Measurements from ENCODE around the gene SERP2. TPM values are rescaled to one million over a fixed set of nuclear protein-coding genes. Genes with fewer than 3 reads are reported as not detected.
A peak's percentile ranks its signal among the peaks of the same experiment; 100 is the strongest.

Gene SERP2
- total RNA-seq, 4 donors from 2014 or later, result 0.27 to 1.8 TPM; not detected in 2

- peak in 1 of 2 donors; percentile 64 for DNase-seq (ENCODE audit: low spot score in 2 of 2)
- TF ChIP-seq POLR2A (IDR thresholded peaks at IDR 0.05), result no peak
- no peak for TF ChIP-seq CTCF (IDR thresholded peaks at IDR 0.05)
- intact Hi-C loops (cut with DNase I; ENCODE audit: low total_unique reads), result no loop called here
- no peak overlapping the region for H3K4me3 ChIP-seq (ENCODE audit: low read depth, poor library complexity, severe bottlenecking)
- 92% methylated on average over 2 of the region's 2 CpGs for WGBS, 2 donors
Measured at GRCh38 chr13:44421853-44422525, 48.4 kb downstream of the SERP2 start.

GRCh38 chr13:44422755-44423643 is 49.4 kb downstream of the SERP2 start:
- no peak for TF ChIP-seq CTCF (IDR thresholded peaks at IDR 0.05)
- TF ChIP-seq POLR2A (IDR thresholded peaks at IDR 0.05), result no peak
- 66 to 69% methylated on average over 15 of the region's 15 CpGs for WGBS, 2 donors
- peak; percentile 10 to 84 for DNase-seq (ENCODE audit: low spot score in 2 of 2)
- H3K4me3 ChIP-seq (ENCODE audit: low read depth, poor library complexity, severe bottlenecking), result no peak overlapping the region
- intact Hi-C loops (cut with DNase I; ENCODE audit: low total_unique reads), result no loop called here

- peak in 1 of 2 donors; percentile 39 for DNase-seq (ENCODE audit: low spot score in 2 of 2)
- H3K4me3 ChIP-seq (ENCODE audit: low read depth, poor library complexity, severe bottlenecking), result no peak overlapping the region
- 97 to 99% methylated on average over 5 of the region's 5 CpGs for WGBS, 2 donors
- TF ChIP-seq POLR2A (IDR thresholded peaks at IDR 0.05) (no peak), CTCF (IDR thresholded peaks at IDR 0.05) (no peak)
- intact Hi-C loops (cut with DNase I; ENCODE audit: low total_unique reads), result no loop called here
Measured at GRCh38 chr13:44423824-44424223, 50.2 kb downstream of the SERP2 start.

GRCh38 chr13:44425041-44425814 is 51.6 kb downstream of the SERP2 start:
- no peak overlapping the region for H3K4me3 ChIP-seq (ENCODE audit: low read depth, poor library complexity, severe bottlenecking)
- peak; percentile 12 to 31 for DNase-seq (ENCODE audit: low spot score in 2 of 2)
- TF ChIP-seq CTCF (IDR thresholded peaks at IDR 0.05) (no peak), POLR2A (IDR thresholded peaks at IDR 0.05) (no peak)
- 60 to 73% methylated on average over 9 of the region's 9 CpGs for WGBS, 2 donors
- intact Hi-C loops (cut with DNase I; ENCODE audit: low total_unique reads), result no loop called here

- 95 to 98% methylated on average over 2 of the region's 2 CpGs for WGBS, 2 donors
- intact Hi-C loops (cut with DNase I; ENCODE audit: low total_unique reads), result no loop called here
- no peak overlapping the region for H3K4me3 ChIP-seq (ENCODE audit: low read depth, poor library complexity, severe bottlenecking)
- DNase-seq (ENCODE audit: low spot score in 2 of 2), result peak; percentile 4 to 8
- no peak for TF ChIP-seq POLR2A (IDR thresholded peaks at IDR 0.05)
- no peak for TF ChIP-seq CTCF (IDR thresholded peaks at IDR 0.05)
Measured at GRCh38 chr13:44425815-44426078, 52.1 kb downstream of the SERP2 start.
